Pancreas (tissue), 10 donors: ENCODE measurements around the gene HERPUD2. TPM values are rescaled to one million over a fixed set of nuclear protein-coding genes. Genes with fewer than 3 reads are reported as not detected.
"Not testable (repeated sequence)": the region's sequence is repeated elsewhere in the genome, so short reads cannot be mapped to it uniquely, and the experiment has no call there.

Experiments
- ATAC-seq, 4 donors: fragments of 200-7000 bp; cut with Tn5 transposase; one replicate each; pipeline versions ENCODE4 v1.8.0 to v1.9.1; 2020; ENCODE audit warnings: mild to moderate bottlenecking in 4 of 4, moderate library complexity in 4 of 4
- DNase-seq, 6 donors: peaks; one replicate each; pipeline ENCODE4 v3.0.0-alpha.2; 2020
- FAIRE-seq: peaks from 2 replicates; lab custom pipeline; 2012; peaks lifted over from hg19 to GRCh38; lab: Jason Lieb, UNC
- H3K27ac ChIP-seq, 4 donors: fragments of 200-600 bp; sonication (generic); 1 replicate in 3 of 4; 2 replicates in 1 of 4; pipeline versions ENCODE4 v1.5.0 to v1.8.0; 2020
- H3K27me3 ChIP-seq, 4 donors: fragments of 200-600 bp; one replicate each; pipeline ENCODE4 v1.8.0; 2021
- H3K36me3 ChIP-seq, 3 donors: fragments of 200-600 bp; sonication (generic) in 1 of 3; one replicate each; pipeline versions ENCODE4 v1.5.0 to v1.8.0; 2020 to 2021
- H3K4me1 ChIP-seq, 3 donors: fragments of 200-600 bp; one replicate each; pipeline ENCODE4 v1.8.0; 2021
- H3K4me3 ChIP-seq, 4 donors: fragments of 200-600 bp; sonication (generic) in 2 of 4; one replicate each; pipeline versions ENCODE4 v1.5.0 to v1.8.0; 2020 to 2021
- H3K9me3 ChIP-seq, 4 donors: fragments of 200-600 bp; one replicate each; pipeline ENCODE4 v1.8.0; 2021
- CTCF ChIP-seq, 4 donors: fragments of 200-600 bp; sonication (generic) in 3 of 4; IDR thresholded peaks; one replicate each; pipeline versions ENCODE4 v1.5.0 to v1.8.0; 2021; ENCODE audit warnings: antibody characterized with exemption in 4 of 4
- WGBS, 2 donors: extraction: QIAGEN DNeasy Blood & Tissue Kit; methylation state at CpG; one replicate each; pipeline ENCODE4 v1.1.7; 2013; 5-methylcytosine and 5-hydroxymethylcytosine counted together
- intact Hi-C, 3 donors: fragments of 100-400 bp; cut with DNase I; formaldehyde crosslinking; loops; one replicate each; pipeline versions ENCODE4 v1.11.1 to v1.14.2; 2022
- polyA plus RNA-seq, 2 donors: library from polyadenylated mRNA; stranded (reverse); fragments of 200-250 nt; gene quantifications; one replicate each; pipeline ENCODE4 v1.2.3, GENCODE V29; 2013
- total RNA-seq, 6 donors: library from RNA; stranded (reverse); fragmentation: NEBNext Ultra II Directional in 4 of 6; extraction: Animal tissue kit (Norgen Biotek cat#: 25700) in 4 of 6; gene quantifications; one replicate each; pipeline versions ENCODE4 v1.2.1 to v1.2.4, GENCODE V29; 2021 to 2023
- donor health status: healthy with polysubstance abuse.
- donor health status: DM: no; HTN: no; CAD: no; lungs with moderate emphysema.
- donor health status: DM: no; HTN: no; CAD: no.
- donor health status: control.
- donor health status: control.
- donor health status: Bipolar disorder and iron deficiency.
- donor health status: DM: yes; HTN: yes; CAD: no.
- donor health status: DM: no; HTN: no; CAD: no.
- donor health status: DM: no; HTN: no; CAD: no.
- donor health status: DM: yes; HTN: yes; CAD: no.

The HERPUD2 gene
- total and polyA plus RNA-seq, 8 donors = 9.6 to 21.6 (median 16.4) TPM

DNA sequence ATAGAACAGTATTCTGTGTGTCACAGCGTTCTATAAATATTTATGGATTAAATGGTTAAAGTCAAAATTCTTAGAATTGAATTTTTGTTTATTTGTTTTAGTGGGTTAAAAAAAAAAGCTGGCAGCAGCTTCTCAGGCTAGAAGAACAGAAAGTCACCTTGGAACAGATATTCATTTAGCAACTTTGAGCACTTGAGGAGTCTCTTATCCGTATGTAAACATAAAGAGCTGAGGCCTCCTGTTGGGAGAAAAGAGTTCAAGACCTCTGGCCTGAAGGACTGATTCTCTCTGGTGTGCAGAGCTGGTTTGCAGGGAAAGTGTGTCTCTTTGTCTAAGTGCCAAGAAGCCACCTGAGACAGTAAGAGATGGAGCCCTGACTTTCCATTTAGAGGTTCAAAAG is 109.9 kb downstream of the HERPUD2 start:
- FAIRE-seq (no peak), ATAC-seq (no peak), DNase-seq (no peak)
- Histone ChIP-seq H3K27me3 (no peaks in the 10 kb centered on the region), H3K27ac (no peak overlapping the region), H3K36me3 (no peaks in the 10 kb centered on the region), H3K4me3 (no peak overlapping the region), H3K4me1 (no peaks in the 10 kb centered on the region), H3K9me3 (no peaks in the 10 kb centered on the region)
- TF ChIP-seq CTCF (IDR thresholded peaks at IDR 0.05) = no peak
- 46 to 57% methylated on average over 2 of the region's 2 CpGs for WGBS, 2 donors
- intact Hi-C loops = no loop called here

GRCh38 chr7:35584533-35584932 is 110.4 kb downstream of the HERPUD2 start:
- DNase-seq, H3K4me1 ChIP-seq, H3K4me3 ChIP-seq, intact Hi-C loops, H3K36me3 ChIP-seq, H3K27me3 ChIP-seq, H3K27ac ChIP-seq, ATAC-seq, FAIRE-seq, H3K9me3 ChIP-seq: not testable (repeated sequence)
- 76 to 79% methylated on average over 3 of the region's 3 CpGs for WGBS, 2 donors

Other genes starting within 250 kb of the HERPUD2 start
- 10 to 100 TPM; 27.6 to 75.9 (median 37.7) TPM for gene SEPTIN7, start 105.9 kb upstream of the HERPUD2 start, total RNA-seq
- gene SEPTIN7, start 105.9 kb upstream of the HERPUD2 start, polyA plus RNA-seq = 10 to 100 TPM; 35.7 to 73.5 TPM